ENCODE results near the gene PCSK6. TPM values are rescaled to one million over a fixed set of nuclear protein-coding genes. Genes with fewer than 3 reads are reported as not detected.

Gene PCSK6
- total RNA-seq, 1 experiment from 2014 or later = 10.6 TPM

GRCh38 chr15:101522621-101523559, 33.4 kb upstream of the PCSK6 start:
- H3K4me3 ChIP-seq (ENCODE audit: low read depth in 2 of 2, low read length in 2 of 2) = no peak overlapping the region
- ChIA-PET CTCF (interaction anchor here (0.6 kb wide), 1 partner anchor 60 kb away, joined by 7 read pairs; no protein-coding TSS in a partner anchor), POLR2A (no interaction called here)
- in situ Hi-C loops (cut with HindIII; ENCODE audit: low pct_unique_long_range_greater_than_20kb, low sequenced_read_pairs) = no loop called here
- no peaks in the 10 kb centered on the region for H3K4me1 ChIP-seq (ENCODE audit: control insufficient read depth, insufficient read depth, low read length)
- DNase-seq (ENCODE audit: low read depth, low spot score) (no peak), ATAC-seq (peak; percentile 44; the same call in 1 of the 2 replicates)
- BruUV-seq (replicated peaks) = no TSS peak
- no peaks in the 10 kb centered on the region; the same call in 1 of the 2 replicates for H3K9me3 ChIP-seq (ENCODE audit: control insufficient read depth, insufficient read depth, low read depth, low read length)
- no peaks in the 10 kb centered on the region for H3K36me3 ChIP-seq (ENCODE audit: control insufficient read depth, insufficient read depth, low read length)
- peaks cover 10% of the 10 kb centered on the region for H3K27me3 ChIP-seq (ENCODE audit: control insufficient read depth, insufficient read depth, low read length)
- TF ChIP-seq POLR2AphosphoS5 (IDR thresholded peaks at IDR 0.05; ENCODE audit: low read depth, low read length) (no peak), TCF7L2 (IDR thresholded peaks at IDR 0.05; ENCODE audit: low read depth, low read length) (no peak), SIN3A (IDR thresholded peaks at IDR 0.05; ENCODE audit: borderline replicate concordance, insufficient read depth, low read depth, low read length) (no peak), CTCF (IDR thresholded peaks at IDR 0.05) (no peak)
- TF ChIP-seq, protein P1, sequence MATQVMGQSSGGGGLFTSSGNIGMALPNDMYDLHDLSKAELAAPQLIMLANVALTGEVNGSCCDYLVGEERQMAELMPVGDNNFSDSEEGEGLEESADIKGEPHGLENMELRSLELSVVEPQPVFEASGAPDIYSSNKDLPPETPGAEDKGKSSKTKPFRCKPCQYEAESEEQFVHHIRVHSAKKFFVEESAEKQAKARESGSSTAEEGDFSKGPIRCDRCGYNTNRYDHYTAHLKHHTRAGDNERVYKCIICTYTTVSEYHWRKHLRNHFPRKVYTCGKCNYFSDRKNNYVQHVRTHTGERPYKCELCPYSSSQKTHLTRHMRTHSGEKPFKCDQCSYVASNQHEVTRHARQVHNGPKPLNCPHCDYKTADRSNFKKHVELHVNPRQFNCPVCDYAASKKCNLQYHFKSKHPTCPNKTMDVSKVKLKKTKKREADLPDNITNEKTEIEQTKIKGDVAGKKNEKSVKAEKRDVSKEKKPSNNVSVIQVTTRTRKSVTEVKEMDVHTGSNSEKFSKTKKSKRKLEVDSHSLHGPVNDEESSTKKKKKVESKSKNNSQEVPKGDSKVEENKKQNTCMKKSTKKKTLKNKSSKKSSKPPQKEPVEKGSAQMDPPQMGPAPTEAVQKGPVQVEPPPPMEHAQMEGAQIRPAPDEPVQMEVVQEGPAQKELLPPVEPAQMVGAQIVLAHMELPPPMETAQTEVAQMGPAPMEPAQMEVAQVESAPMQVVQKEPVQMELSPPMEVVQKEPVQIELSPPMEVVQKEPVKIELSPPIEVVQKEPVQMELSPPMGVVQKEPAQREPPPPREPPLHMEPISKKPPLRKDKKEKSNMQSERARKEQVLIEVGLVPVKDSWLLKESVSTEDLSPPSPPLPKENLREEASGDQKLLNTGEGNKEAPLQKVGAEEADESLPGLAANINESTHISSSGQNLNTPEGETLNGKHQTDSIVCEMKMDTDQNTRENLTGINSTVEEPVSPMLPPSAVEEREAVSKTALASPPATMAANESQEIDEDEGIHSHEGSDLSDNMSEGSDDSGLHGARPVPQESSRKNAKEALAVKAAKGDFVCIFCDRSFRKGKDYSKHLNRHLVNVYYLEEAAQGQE (IDR thresholded peaks at IDR 0.05; ENCODE audit: insufficient read depth in 1 of 2, low read depth in 2 of 2, low read length in 1 of 2) = no peak
- intact Hi-C loops (cut with micrococcal nuclease; ENCODE audit: unreplicated experiment) = no loop called here
- no peak overlapping the region for H3K27ac ChIP-seq (ENCODE audit: low read length)

DNA sequence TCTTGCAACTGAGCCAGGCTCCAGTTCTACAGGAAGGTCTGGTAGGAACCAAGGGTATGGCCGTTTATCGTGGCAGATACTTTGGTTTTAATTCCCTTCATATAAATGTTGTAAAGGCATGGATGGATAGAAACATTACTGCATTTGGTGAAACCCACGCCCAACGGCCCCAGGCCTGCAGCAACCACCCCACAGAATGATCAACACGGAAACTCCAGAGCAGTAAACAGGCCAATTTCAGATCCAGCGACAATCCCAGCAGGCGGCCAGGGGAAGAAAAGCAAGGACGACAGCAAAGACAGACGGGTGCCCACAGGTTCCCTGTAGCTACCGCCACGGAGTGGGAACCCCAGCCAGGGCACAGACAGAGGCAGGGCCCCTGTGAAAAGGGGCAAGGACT, 32.6 kb upstream of the PCSK6 start:
- no peak for ATAC-seq
- no peaks in the 10 kb centered on the region; the same call in 1 of the 2 replicates for H3K9me3 ChIP-seq (ENCODE audit: control insufficient read depth, insufficient read depth, low read depth, low read length)
- DNase-seq (ENCODE audit: low read depth, low spot score) = no peak
- CTCF ChIA-PET = no interaction called here
- H3K27me3 ChIP-seq (ENCODE audit: control insufficient read depth, insufficient read depth, low read length) = peaks cover 10% of the 10 kb centered on the region
- no peak overlapping the region for H3K4me3 ChIP-seq (ENCODE audit: low read depth in 2 of 2, low read length in 2 of 2)
- intact Hi-C loops (cut with micrococcal nuclease; ENCODE audit: unreplicated experiment) (no loop called here), in situ Hi-C loops (cut with HindIII; ENCODE audit: low pct_unique_long_range_greater_than_20kb, low sequenced_read_pairs) (no loop called here)
- TF ChIP-seq, protein P1 (IDR thresholded peaks at IDR 0.05; ENCODE audit: insufficient read depth in 1 of 2, low read depth in 2 of 2, low read length in 1 of 2) = no peak
- TF ChIP-seq SIN3A (IDR thresholded peaks at IDR 0.05; ENCODE audit: borderline replicate concordance, insufficient read depth, low read depth, low read length) = no peak
- no peak for TF ChIP-seq CTCF (IDR thresholded peaks at IDR 0.05)
- TF ChIP-seq POLR2AphosphoS5 (IDR thresholded peaks at IDR 0.05; ENCODE audit: low read depth, low read length) = no peak
- no peak for TF ChIP-seq TCF7L2 (IDR thresholded peaks at IDR 0.05; ENCODE audit: low read depth, low read length)
- no peaks in the 10 kb centered on the region for H3K4me1 ChIP-seq (ENCODE audit: control insufficient read depth, insufficient read depth, low read length)
- POLR2A ChIA-PET = no interaction called here
- H3K36me3 ChIP-seq (ENCODE audit: control insufficient read depth, insufficient read depth, low read length) = no peaks in the 10 kb centered on the region
- no TSS peak for BruUV-seq (replicated peaks)
- no peak overlapping the region for H3K27ac ChIP-seq (ENCODE audit: low read length)

Measured in Panc1 (cell line).